ENCODE measurements around the gene WDR45. TPM values are rescaled to one million over a fixed set of nuclear protein-coding genes. Genes with fewer than 3 reads are reported as not detected.

The WDR45 gene
- total RNA-seq, 1 donor from 2014 or later, result 23.9 TPM

GRCh38 chrX:49073601-49074575, 5.8 kb downstream of the WDR45 start, which contains the start of gene PRAF2:
TSS of gene PRAF2 (minus strand) at chrX:49074002. CDS start at chrX:49073987, 15 bp downstream.
- peak; percentile 82 for DNase-seq

GRCh38 chrX:49072712-49073095, 7.0 kb downstream of the WDR45 start:
- DNase-seq, result no peak

- DNase-seq, result peak; percentile 44
These were observed 7.6 kb downstream of the WDR45 start for GRCh38 chrX:49071877-49072711.

GRCh38 chrX:49070988-49071387, 8.7 kb downstream of the WDR45 start:
- DNase-seq, result no peak

- no peak for DNase-seq
These were observed 10.6 kb downstream of the WDR45 start for GRCh38 chrX:49069038-49069437.

- no peak for DNase-seq
These were observed 12.2 kb downstream of the WDR45 start for GRCh38 chrX:49067285-49068120.

GRCh38 chrX:49066690-49067089, 13.0 kb downstream of the WDR45 start:
- DNase-seq, result no peak

GRCh38 chrX:49066278-49066677, 13.4 kb downstream of the WDR45 start:
- DNase-seq, result no peak

GRCh38 chrX:49064735-49065134, 15.0 kb downstream of the WDR45 start:
- no peak for DNase-seq

- DNase-seq, result no peak
These were observed 15.4 kb downstream of the WDR45 start for GRCh38 chrX:49064303-49064702.

- DNase-seq, result no peak
These were observed 16.0 kb downstream of the WDR45 start for GRCh38 chrX:49063715-49064114.

GRCh38 chrX:49061916-49062315, 17.8 kb downstream of the WDR45 start:
- no peak for DNase-seq

- DNase-seq, result no peak
These were observed 18.2 kb downstream of the WDR45 start for GRCh38 chrX:49061490-49061889.

- DNase-seq, result no peak
These were observed 18.8 kb downstream of the WDR45 start for GRCh38 chrX:49060914-49061313.

- no peak for DNase-seq
These were observed 20.0 kb downstream of the WDR45 start for GRCh38 chrX:49059681-49060085.

GRCh38 chrX:49059201-49059600, 20.5 kb downstream of the WDR45 start:
- no peak for DNase-seq

GRCh38 chrX:49058794-49059193, 20.9 kb downstream of the WDR45 start, which contains the start of gene CCDC120:
TSS of gene CCDC120 (plus strand) at chrX:49058999. CDS start at chrX:49062042, 3,043 bp downstream.
- DNase-seq, result no peak

- DNase-seq, result no peak
These were observed 25.5 kb downstream of the WDR45 start for GRCh38 chrX:49054073-49054762.

GRCh38 chrX:49053223-49054072, 26.2 kb downstream of the WDR45 start:
- no peak for DNase-seq

- DNase-seq, result no peak
These were observed 35.8 kb downstream of the WDR45 start for GRCh38 chrX:49043987-49044281.

Data from occipital lobe (tissue), 2 donors.